Stimulated activated naive CD8-positive, alpha-beta T cell treated with anti-CD3 and anti-CD28 coated beads, Interleukin-15, amount 100 ng/mL, for 72 hours (primary cell): ENCODE measurements around the gene FOXO3.
A peak's percentile ranks its signal among the peaks of the same experiment; 100 is the strongest.

Experiments
- ATAC-seq: fragments of 150-1000 bp; cut with Tn5 transposase; 2 replicates; pipeline ENCODE4 v1.10.0; 2021; ENCODE audit warnings: mild to moderate bottlenecking, moderate library complexity
- DNase-seq, 2 donors: peaks; one replicate each; pipeline ENCODE4 v3.0.0; 2021 to 2022
- H3K27ac Mint-ChIP-seq, 2 donors: one replicate each; pipeline ENCODE4 v1.8.0; 2022; ENCODE audit warnings: mild to moderate bottlenecking in 2 of 2, mixed read lengths in 2 of 2, moderate library complexity in 2 of 2
- H3K27me3 Mint-ChIP-seq: one replicate; pipeline ENCODE4 v1.8.0; 2022; ENCODE audit warnings: mixed read lengths
- H3K4me1 Mint-ChIP-seq: one replicate; pipeline ENCODE4 v1.8.0; 2022; ENCODE audit warnings: mild to moderate bottlenecking, mixed read lengths
- H3K4me3 Mint-ChIP-seq, 2 donors: one replicate each; pipeline ENCODE4 v1.8.0; 2022; ENCODE audit warnings: mild to moderate bottlenecking in 2 of 2, mixed read lengths in 2 of 2, moderate library complexity in 1 of 2
- H3K9me3 Mint-ChIP-seq, 2 donors: one replicate each; pipeline ENCODE4 v1.8.0; 2022; ENCODE audit warnings: mixed read lengths in 2 of 2

FOXO3 gene

GRCh38 chr6:108720827-108721226 lies 160.1 kb downstream of the FOXO3 start:
- Mint-ChIP-seq H3K9me3 (peaks cover 7 to 8% of the 10 kb centered on the region in 2 donors), H3K4me1 (no peaks in the 10 kb centered on the region), H3K27me3 (no peaks in the 10 kb centered on the region), H3K4me3 (no peak overlapping the region), H3K27ac (no peak overlapping the region)
- DNase-seq = no peak
- no peak for ATAC-seq

GRCh38 chr6:108721286-108721685 lies 160.6 kb downstream of the FOXO3 start:
- no peak for DNase-seq
- Mint-ChIP-seq H3K4me1 (no peaks in the 10 kb centered on the region), H3K27me3 (no peaks in the 10 kb centered on the region), H3K9me3 (peaks cover 7 to 8% of the 10 kb centered on the region in 2 donors), H3K27ac (no peak overlapping the region), H3K4me3 (no peak overlapping the region)
- ATAC-seq = no peak

- ATAC-seq (no peak), DNase-seq (no peak)
- H3K9me3 Mint-ChIP-seq = peaks cover 7 to 8% of the 10 kb centered on the region in 2 donors
- no peak overlapping the region for H3K4me3 Mint-ChIP-seq
- no peaks in the 10 kb centered on the region for H3K4me1 Mint-ChIP-seq
- no peaks in the 10 kb centered on the region for H3K27me3 Mint-ChIP-seq
- H3K27ac Mint-ChIP-seq = no peak overlapping the region
These were observed 162.9 kb downstream of the FOXO3 start for GRCh38 chr6:108723594-108723993.

GRCh38 chr6:108726726-108727339 lies 166.1 kb downstream of the FOXO3 start:
- ATAC-seq (no peak), DNase-seq (no peak)
- Mint-ChIP-seq H3K27me3 (peaks cover 8% of the 10 kb centered on the region), H3K27ac (no peak overlapping the region), H3K9me3 (peaks cover 7 to 8% of the 10 kb centered on the region in 2 donors), H3K4me1 (no peaks in the 10 kb centered on the region), H3K4me3 (no peak overlapping the region)

GRCh38 chr6:108727966-108728730 lies 167.4 kb downstream of the FOXO3 start:
- no peak for DNase-seq
- H3K4me3 Mint-ChIP-seq = no peak overlapping the region
- H3K27ac Mint-ChIP-seq = no peak overlapping the region
- H3K27me3 Mint-ChIP-seq = peaks cover 8% of the 10 kb centered on the region
- ATAC-seq = no peak
- no peaks in the 10 kb centered on the region for H3K4me1 Mint-ChIP-seq
- H3K9me3 Mint-ChIP-seq = peaks cover 4 to 5% of the 10 kb centered on the region in 2 donors

- Mint-ChIP-seq H3K9me3 (no peaks in the 10 kb centered on the region), H3K4me1 (no peaks in the 10 kb centered on the region), H3K4me3 (no peak overlapping the region), H3K27me3 (peaks cover 8% of the 10 kb centered on the region), H3K27ac (no peak overlapping the region)
- DNase-seq (no peak), ATAC-seq (no peak)
These were observed 168.1 kb downstream of the FOXO3 start for GRCh38 chr6:108728826-108729225.

- Mint-ChIP-seq H3K4me1 (no peaks in the 10 kb centered on the region), H3K9me3 (no peaks in the 10 kb centered on the region), H3K27me3 (peaks cover 8% of the 10 kb centered on the region), H3K4me3 (no peak overlapping the region), H3K27ac (no peak overlapping the region)
- ATAC-seq = no peak
- no peak for DNase-seq
These were observed 170.2 kb downstream of the FOXO3 start for GRCh38 chr6:108730635-108731515.

GRCh38 chr6:108732091-108732870 lies 171.6 kb downstream of the FOXO3 start:
- DNase-seq = no peak
- Mint-ChIP-seq H3K4me1 (no peaks in the 10 kb centered on the region), H3K9me3 (no peaks in the 10 kb centered on the region), H3K27ac (no peak overlapping the region), H3K27me3 (peaks cover 8% of the 10 kb centered on the region), H3K4me3 (no peak overlapping the region)
- no peak for ATAC-seq

GRCh38 chr6:108733051-108733450 lies 172.3 kb downstream of the FOXO3 start:
- H3K4me1 Mint-ChIP-seq = no peaks in the 10 kb centered on the region
- H3K4me3 Mint-ChIP-seq = no peak overlapping the region
- peak overlapping the region in 1 of 2 donors; percentile 50 for H3K27ac Mint-ChIP-seq
- H3K27me3 Mint-ChIP-seq = peaks cover 8% of the 10 kb centered on the region
- H3K9me3 Mint-ChIP-seq = no peaks in the 10 kb centered on the region
- no peak for ATAC-seq
- no peak for DNase-seq

- DNase-seq = no peak
- peaks cover 8% of the 10 kb centered on the region for H3K27me3 Mint-ChIP-seq
- H3K4me1 Mint-ChIP-seq = no peaks in the 10 kb centered on the region
- no peak overlapping the region for H3K4me3 Mint-ChIP-seq
- no peak overlapping the region for H3K27ac Mint-ChIP-seq
- H3K9me3 Mint-ChIP-seq = no peaks in the 10 kb centered on the region
- no peak for ATAC-seq
These were observed 173.1 kb downstream of the FOXO3 start for GRCh38 chr6:108733706-108734265.
